GM12878 (cell line): ENCODE measurements around the gene B3GALT4.

Experiments used
- BCL3 ChIP-seq: IDR thresholded peaks from 2 replicates; pipeline ENCODE4 v1.6.1; 2011; ENCODE audit warnings: borderline replicate concordance, low read depth, mild to moderate bottlenecking, moderate library complexity, low read length; ENCODE audit not compliant: insufficient read depth, poor library complexity, severe bottlenecking
- EGR1 ChIP-seq, 2 experiments: IDR thresholded peaks; 1 replicate in 1 of 2; 2 replicates in 1 of 2; pipeline ENCODE4 v1.6.1; 2011 to 2012; ENCODE audit warnings: low read depth in 2 of 2, low read length in 2 of 2, borderline replicate concordance in 1 of 2, mild to moderate bottlenecking in 1 of 2, moderate library complexity in 1 of 2
- EZH2 ChIP-seq: IDR thresholded peaks from 2 replicates; pipeline ENCODE4 v1.6.1; 2012; ENCODE audit warnings: low read depth, mild to moderate bottlenecking, control low read depth, inconsistent platforms, low read length, borderline replicate concordance; ENCODE audit not compliant: control insufficient read depth
- KDM1A ChIP-seq: fragments of 200-600 bp; sonication (generic); IDR thresholded peaks from 2 replicates; pipeline ENCODE4 v1.6.1; 2016; ENCODE audit warnings: borderline replicate concordance
- POLR2A ChIP-seq: IDR thresholded peaks from 2 replicates; pipeline ENCODE4 v1.6.1; 2011; ENCODE audit warnings: low read depth, mild to moderate bottlenecking, low read length
- POLR2AphosphoS5 ChIP-seq: IDR thresholded peaks from 2 replicates; pipeline ENCODE4 v1.6.1; 2011; ENCODE audit warnings: mild to moderate bottlenecking, low read length, inconsistent platforms
- RAD21 ChIP-seq: IDR thresholded peaks from 2 replicates; pipeline ENCODE4 v1.6.1; 2011; ENCODE audit warnings: mild to moderate bottlenecking, low read depth, low read length, moderate library complexity; ENCODE audit not compliant: insufficient read depth
- RAD51 ChIP-seq: fragments of 450-650 bp; IDR thresholded peaks from 2 replicates; pipeline ENCODE4 v1.6.1; 2016; ENCODE audit warnings: moderate library complexity, mild to moderate bottlenecking, inconsistent platforms
- RB1 ChIP-seq: fragments of 450-650 bp; formaldehyde crosslinking; IDR thresholded peaks from 2 replicates; pipeline ENCODE4 v1.6.1; 2017; ENCODE audit warnings: mild to moderate bottlenecking, borderline replicate concordance
- SREBF1 ChIP-seq: IDR thresholded peaks from 2 replicates; pipeline ENCODE4 v1.6.1; 2012; ENCODE audit warnings: mild to moderate bottlenecking, low read length
- YY1 ChIP-seq: IDR thresholded peaks from 2 replicates; pipeline ENCODE4 v1.6.1; 2011; ENCODE audit warnings: low read depth, mild to moderate bottlenecking, low read length
- TF ChIP-seq, protein P1 (sequence below), 3 experiments: IDR thresholded peaks in 2 of 3; conservative IDR thresholded peaks in 1 of 3; 2 replicates each; pipeline ENCODE4 v1.5.1; 2011; ENCODE audit warnings: low read depth in 3 of 3, low read length in 3 of 3, mild to moderate bottlenecking in 3 of 3, control low read depth in 2 of 3, moderate library complexity in 2 of 3, inconsistent platforms in 1 of 3, mixed read lengths in 1 of 3; ENCODE audit not compliant: control insufficient read depth in 2 of 3, insufficient read depth in 1 of 3; ENCODE audit errors: extremely low read depth in 1 of 3
- TF ChIP-seq, protein P2 (sequence below): IDR thresholded peaks from 2 replicates; pipeline ENCODE4 v1.6.1; 2012; ENCODE audit warnings: low read depth, low read length, improper control_type of control experiment
- TF ChIP-seq, protein P3 (sequence below): fragments of 450-650 bp; IDR thresholded peaks from 2 replicates; pipeline ENCODE4 v1.6.1; 2017; ENCODE audit warnings: borderline replicate concordance

DNA sequence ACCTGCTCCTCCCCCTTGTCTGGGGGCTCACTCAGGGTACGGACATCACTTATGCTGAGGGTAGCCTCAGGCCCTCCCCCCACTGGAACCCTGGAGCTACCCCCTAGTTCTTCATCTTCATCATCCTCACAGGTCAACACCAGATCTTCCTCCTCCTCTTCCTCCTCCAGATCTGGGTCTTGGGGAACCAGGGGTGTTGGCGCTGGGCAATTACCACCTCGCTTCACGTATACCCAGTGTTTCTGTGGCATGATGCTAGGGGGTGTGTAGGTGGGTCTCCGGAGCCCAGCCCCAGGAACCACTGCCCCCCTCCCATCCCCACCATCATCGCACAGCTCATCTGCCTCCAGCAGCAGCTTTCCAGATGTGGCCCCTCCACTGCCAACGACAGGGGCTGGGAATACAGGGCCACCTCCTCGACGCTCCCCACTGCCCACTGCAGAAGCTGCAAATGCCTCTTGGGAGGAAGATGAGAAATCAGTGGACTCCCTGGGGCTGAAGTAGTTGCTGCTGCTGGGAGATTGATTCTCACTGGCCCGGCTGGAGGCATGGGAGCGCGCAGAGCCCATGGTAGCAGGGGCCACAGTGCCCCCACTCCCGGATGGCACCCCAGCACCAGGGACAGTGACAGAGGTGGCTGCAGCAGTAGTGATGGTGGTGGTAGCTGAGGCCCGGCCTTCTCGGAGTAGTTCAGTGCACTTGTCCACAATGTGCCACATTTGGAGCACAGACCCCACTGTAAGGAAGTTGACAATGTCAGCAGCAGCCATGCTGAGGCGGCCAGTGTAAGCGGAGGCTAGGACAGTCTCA, 39.1 kb downstream of the B3GALT4 start:
- TF ChIP-seq, protein P1, sequence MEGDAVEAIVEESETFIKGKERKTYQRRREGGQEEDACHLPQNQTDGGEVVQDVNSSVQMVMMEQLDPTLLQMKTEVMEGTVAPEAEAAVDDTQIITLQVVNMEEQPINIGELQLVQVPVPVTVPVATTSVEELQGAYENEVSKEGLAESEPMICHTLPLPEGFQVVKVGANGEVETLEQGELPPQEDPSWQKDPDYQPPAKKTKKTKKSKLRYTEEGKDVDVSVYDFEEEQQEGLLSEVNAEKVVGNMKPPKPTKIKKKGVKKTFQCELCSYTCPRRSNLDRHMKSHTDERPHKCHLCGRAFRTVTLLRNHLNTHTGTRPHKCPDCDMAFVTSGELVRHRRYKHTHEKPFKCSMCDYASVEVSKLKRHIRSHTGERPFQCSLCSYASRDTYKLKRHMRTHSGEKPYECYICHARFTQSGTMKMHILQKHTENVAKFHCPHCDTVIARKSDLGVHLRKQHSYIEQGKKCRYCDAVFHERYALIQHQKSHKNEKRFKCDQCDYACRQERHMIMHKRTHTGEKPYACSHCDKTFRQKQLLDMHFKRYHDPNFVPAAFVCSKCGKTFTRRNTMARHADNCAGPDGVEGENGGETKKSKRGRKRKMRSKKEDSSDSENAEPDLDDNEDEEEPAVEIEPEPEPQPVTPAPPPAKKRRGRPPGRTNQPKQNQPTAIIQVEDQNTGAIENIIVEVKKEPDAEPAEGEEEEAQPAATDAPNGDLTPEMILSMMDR (IDR thresholded peaks at IDR 0.05 in 2 of 3, conservative IDR thresholded peaks at IDR 0.05 in 1 of 3; ENCODE audit: control insufficient read depth in 2 of 3, extremely low read depth in 1 of 3, insufficient read depth in 1 of 3, low read depth in 3 of 3, low read length in 3 of 3), result no peak
- TF ChIP-seq EGR1 (IDR thresholded peaks at IDR 0.05; ENCODE audit: borderline replicate concordance in 1 of 2, low read depth in 2 of 2, low read length in 2 of 2) (no peak), BCL3 (no peak), POLR2A (no peak; the same call in 1 of the 2 replicates), RAD51 (no peak), YY1 (no peak), RB1 (no peak), SREBF1 (no peak), RAD21 (no peak), EZH2 (no peak), KDM1A (no peak), POLR2AphosphoS5 (no peak)
- TF ChIP-seq, protein P2, sequence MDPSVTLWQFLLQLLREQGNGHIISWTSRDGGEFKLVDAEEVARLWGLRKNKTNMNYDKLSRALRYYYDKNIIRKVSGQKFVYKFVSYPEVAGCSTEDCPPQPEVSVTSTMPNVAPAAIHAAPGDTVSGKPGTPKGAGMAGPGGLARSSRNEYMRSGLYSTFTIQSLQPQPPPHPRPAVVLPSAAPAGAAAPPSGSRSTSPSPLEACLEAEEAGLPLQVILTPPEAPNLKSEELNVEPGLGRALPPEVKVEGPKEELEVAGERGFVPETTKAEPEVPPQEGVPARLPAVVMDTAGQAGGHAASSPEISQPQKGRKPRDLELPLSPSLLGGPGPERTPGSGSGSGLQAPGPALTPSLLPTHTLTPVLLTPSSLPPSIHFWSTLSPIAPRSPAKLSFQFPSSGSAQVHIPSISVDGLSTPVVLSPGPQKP, result no peak
- TF ChIP-seq, protein P3, sequence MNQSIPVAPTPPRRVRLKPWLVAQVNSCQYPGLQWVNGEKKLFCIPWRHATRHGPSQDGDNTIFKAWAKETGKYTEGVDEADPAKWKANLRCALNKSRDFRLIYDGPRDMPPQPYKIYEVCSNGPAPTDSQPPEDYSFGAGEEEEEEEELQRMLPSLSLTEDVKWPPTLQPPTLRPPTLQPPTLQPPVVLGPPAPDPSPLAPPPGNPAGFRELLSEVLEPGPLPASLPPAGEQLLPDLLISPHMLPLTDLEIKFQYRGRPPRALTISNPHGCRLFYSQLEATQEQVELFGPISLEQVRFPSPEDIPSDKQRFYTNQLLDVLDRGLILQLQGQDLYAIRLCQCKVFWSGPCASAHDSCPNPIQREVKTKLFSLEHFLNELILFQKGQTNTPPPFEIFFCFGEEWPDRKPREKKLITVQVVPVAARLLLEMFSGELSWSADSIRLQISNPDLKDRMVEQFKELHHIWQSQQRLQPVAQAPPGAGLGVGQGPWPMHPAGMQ, result no peak
